GM20431 (cell line): ENCODE measurements around the gene SYNGR2.

Source experiments
- in situ Hi-C: fragments of 300-500 bp; cut with MseI, MboI; formaldehyde crosslinking; loops from one replicate; pipeline ENCODE4 v1.15.0; 2020; ENCODE audit warnings: low sequenced_read_pairs; ENCODE audit not compliant: unreplicated experiment

SYNGR2 gene

GRCh38 chr17:78142119-78142861 lies 26.1 kb upstream of the SYNGR2 start:
- in situ Hi-C loops, result no loop called here

GRCh38 chr17:78143214-78144146 lies 24.9 kb upstream of the SYNGR2 start:
- in situ Hi-C loops, result no loop called here

GRCh38 chr17:78144147-78144719 lies 24.1 kb upstream of the SYNGR2 start:
- in situ Hi-C loops, result no loop called here

GRCh38 chr17:78144736-78145641 lies 23.4 kb upstream of the SYNGR2 start:
- in situ Hi-C loops, result no loop called here

- in situ Hi-C loops, result no loop called here
Measured at GRCh38 chr17:78146471-78146869, 21.9 kb upstream of the SYNGR2 start.

GRCh38 chr17:78146881-78147280 lies 21.5 kb upstream of the SYNGR2 start:
- in situ Hi-C loops, result no loop called here

GRCh38 chr17:78147315-78147998 lies 20.9 kb upstream of the SYNGR2 start:
- in situ Hi-C loops, result no loop called here

GRCh38 chr17:78148286-78149016 lies 19.9 kb upstream of the SYNGR2 start:
- in situ Hi-C loops, result no loop called here

GRCh38 chr17:78151514-78152008 lies 16.8 kb upstream of the SYNGR2 start:
- in situ Hi-C loops, result loop anchor here (10.0 kb wide), 1 partner anchor 697 kb away; no protein-coding TSS in a partner anchor

- in situ Hi-C loops, result loop anchor here (10.0 kb wide), 1 partner anchor 700 kb away; no protein-coding TSS in a partner anchor
Measured at GRCh38 chr17:78154903-78155811, 13.2 kb upstream of the SYNGR2 start.

GRCh38 chr17:78159575-78160158 lies 8.7 kb upstream of the SYNGR2 start:
- in situ Hi-C loops, result loop anchor here (10.0 kb wide), 1 partner anchor 705 kb away; no protein-coding TSS in a partner anchor

GRCh38 chr17:78163881-78164747 lies 4.3 kb upstream of the SYNGR2 start:
- in situ Hi-C loops, result no loop called here

- in situ Hi-C loops, result no loop called here
Measured at GRCh38 chr17:78164748-78165607, 3.4 kb upstream of the SYNGR2 start.

GRCh38 chr17:78166416-78166815 lies 2.0 kb upstream of the SYNGR2 start:
- in situ Hi-C loops, result no loop called here
